Measurements from ENCODE around the gene CMTM1.
A peak's percentile ranks its signal among the peaks of the same experiment; 100 is the strongest.

GRCh38 chr16:66551348-66551759 is 14.9 kb upstream of the CMTM1 start:
- TF ChIP-seq CTCF (conservative IDR thresholded peaks at IDR 0.05; ENCODE audit: low read depth in 2 of 2) (peak; percentile 26 to 48), STAT1 (IDR thresholded peaks at IDR 0.05; ENCODE audit: unreplicated experiment) (no peak), EZH2phosphoT487 (IDR thresholded peaks at IDR 0.05; ENCODE audit: unreplicated experiment) (no peak), NANOG (IDR thresholded peaks at IDR 0.05; ENCODE audit: borderline replicate concordance) (no peak), POLR2AphosphoS5 (IDR thresholded peaks at IDR 0.05; ENCODE audit: low read depth) (no peak)
